ENCODE data around the gene MSH4.
"Not testable (repeated sequence)": the region's sequence is repeated elsewhere in the genome, so short reads cannot be mapped to it uniquely, and the experiment has no call there.

MSH4 gene

DNA sequence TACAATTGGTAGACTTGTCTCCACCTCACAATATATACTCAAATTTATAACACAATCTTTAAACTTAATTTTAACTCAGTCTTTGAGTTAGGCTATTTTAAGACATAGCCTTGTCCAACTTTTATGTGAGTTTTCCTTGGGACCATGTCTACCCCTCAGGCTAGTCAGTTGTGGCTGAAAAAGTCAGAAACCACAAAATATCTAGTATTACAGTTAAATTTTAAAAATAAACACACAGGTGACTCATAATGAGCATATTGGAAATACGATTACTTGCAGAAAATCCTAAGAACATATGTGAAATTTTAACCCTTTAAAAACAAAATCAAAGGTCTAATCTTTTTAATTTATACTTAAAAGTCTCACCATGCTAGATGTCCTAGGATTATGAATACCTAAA, 140.4 kb downstream of the MSH4 start:
- no peak for DNase-seq (ENCODE audit: low spot score)
- in situ Hi-C loops (cut with MboI; ENCODE audit: low sequenced_read_pairs, unreplicated experiment), result no loop called here
- TF ChIP-seq, protein P1, sequence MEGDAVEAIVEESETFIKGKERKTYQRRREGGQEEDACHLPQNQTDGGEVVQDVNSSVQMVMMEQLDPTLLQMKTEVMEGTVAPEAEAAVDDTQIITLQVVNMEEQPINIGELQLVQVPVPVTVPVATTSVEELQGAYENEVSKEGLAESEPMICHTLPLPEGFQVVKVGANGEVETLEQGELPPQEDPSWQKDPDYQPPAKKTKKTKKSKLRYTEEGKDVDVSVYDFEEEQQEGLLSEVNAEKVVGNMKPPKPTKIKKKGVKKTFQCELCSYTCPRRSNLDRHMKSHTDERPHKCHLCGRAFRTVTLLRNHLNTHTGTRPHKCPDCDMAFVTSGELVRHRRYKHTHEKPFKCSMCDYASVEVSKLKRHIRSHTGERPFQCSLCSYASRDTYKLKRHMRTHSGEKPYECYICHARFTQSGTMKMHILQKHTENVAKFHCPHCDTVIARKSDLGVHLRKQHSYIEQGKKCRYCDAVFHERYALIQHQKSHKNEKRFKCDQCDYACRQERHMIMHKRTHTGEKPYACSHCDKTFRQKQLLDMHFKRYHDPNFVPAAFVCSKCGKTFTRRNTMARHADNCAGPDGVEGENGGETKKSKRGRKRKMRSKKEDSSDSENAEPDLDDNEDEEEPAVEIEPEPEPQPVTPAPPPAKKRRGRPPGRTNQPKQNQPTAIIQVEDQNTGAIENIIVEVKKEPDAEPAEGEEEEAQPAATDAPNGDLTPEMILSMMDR (IDR thresholded peaks at IDR 0.05; ENCODE audit: borderline replicate concordance, control extremely low read depth, extremely low read depth, insufficient read depth, missing control alignments), result no peak

- DNase-seq (ENCODE audit: low spot score); in situ Hi-C loops (cut with MboI; ENCODE audit: low sequenced_read_pairs, unreplicated experiment): not testable (repeated sequence)
These were observed 146.4 kb downstream of the MSH4 start for GRCh38 chr1:75943037-75943436.

DNA sequence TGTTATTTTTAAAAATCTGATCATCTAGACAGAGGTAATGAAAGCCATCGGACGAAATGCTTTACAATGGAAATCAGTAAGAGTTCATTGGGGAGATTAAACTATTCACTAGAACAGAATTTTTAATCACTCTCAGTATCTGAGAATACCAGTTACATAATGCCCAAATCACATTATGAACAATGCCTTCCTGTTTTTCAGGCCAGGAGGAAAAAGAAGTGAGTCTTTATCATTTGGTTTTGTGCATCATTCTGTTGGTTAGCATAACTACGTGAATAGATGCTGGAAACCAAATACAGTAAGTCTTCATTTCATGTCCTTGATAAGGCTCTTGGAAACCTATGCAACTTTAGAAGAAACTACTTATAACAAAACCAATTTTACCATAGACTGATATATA, 153.5 kb downstream of the MSH4 start:
- DNase-seq (ENCODE audit: low spot score), result no peak
- TF ChIP-seq, protein P1 (IDR thresholded peaks at IDR 0.05; ENCODE audit: borderline replicate concordance, control extremely low read depth, extremely low read depth, insufficient read depth, missing control alignments), result no peak
- in situ Hi-C loops (cut with MboI; ENCODE audit: low sequenced_read_pairs, unreplicated experiment), result no loop called here

DNA sequence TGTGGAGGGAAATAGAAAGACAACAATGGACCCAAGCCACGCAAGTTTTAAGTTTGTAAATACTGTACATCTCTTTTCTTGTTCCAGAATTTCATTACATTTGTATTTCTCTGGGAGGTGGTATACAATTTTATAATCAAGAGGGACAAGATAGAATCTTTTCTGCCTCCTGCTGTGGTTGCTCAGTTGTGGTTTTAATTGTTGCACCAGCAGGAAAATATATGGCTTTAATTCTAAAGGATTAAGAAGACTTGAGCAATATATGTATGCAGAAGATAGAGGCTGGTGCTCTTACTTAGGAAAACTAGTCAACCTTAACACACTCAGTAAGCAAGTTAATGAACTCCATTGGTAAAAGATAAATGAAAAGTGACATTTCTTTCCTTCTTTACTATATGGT, 155.3 kb downstream of the MSH4 start:
- in situ Hi-C loops (cut with MboI; ENCODE audit: low sequenced_read_pairs, unreplicated experiment), result no loop called here
- no peak for DNase-seq (ENCODE audit: low spot score)
- TF ChIP-seq, protein P1 (IDR thresholded peaks at IDR 0.05; ENCODE audit: borderline replicate concordance, control extremely low read depth, extremely low read depth, insufficient read depth, missing control alignments), result no peak

- no peak for DNase-seq (ENCODE audit: low spot score)
- in situ Hi-C loops (cut with MboI; ENCODE audit: low sequenced_read_pairs, unreplicated experiment), result no loop called here
- TF ChIP-seq, protein P1 (IDR thresholded peaks at IDR 0.05; ENCODE audit: borderline replicate concordance, control extremely low read depth, extremely low read depth, insufficient read depth, missing control alignments), result no peak
These were observed 156.8 kb downstream of the MSH4 start for GRCh38 chr1:75953461-75953860.

DNA sequence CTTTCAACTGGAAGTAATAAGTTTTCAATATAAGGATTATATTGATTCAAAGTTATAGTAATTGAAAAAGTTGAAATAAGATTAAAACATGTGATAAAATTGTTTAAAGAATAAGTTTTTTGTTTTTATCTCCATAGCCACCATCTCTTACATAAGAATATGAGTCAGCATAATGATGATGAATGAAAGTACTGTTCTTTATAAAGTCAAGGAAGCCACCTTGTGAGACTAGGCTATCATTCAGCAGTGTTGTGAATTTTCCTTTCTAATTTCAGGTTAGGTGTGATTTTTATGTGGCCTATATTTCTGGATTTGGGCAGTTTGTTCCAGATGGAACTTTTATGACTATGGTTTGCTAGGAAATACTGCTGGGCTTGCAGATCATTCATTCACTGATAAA, 157.9 kb downstream of the MSH4 start:
- DNase-seq (ENCODE audit: low spot score), result no peak

More for the DNA sequence above, 157.9 kb downstream of the MSH4 start:
- in situ Hi-C loops (cut with MboI; ENCODE audit: low sequenced_read_pairs, unreplicated experiment), result no loop called here
- TF ChIP-seq, protein P1 (IDR thresholded peaks at IDR 0.05; ENCODE audit: borderline replicate concordance, control extremely low read depth, extremely low read depth, insufficient read depth, missing control alignments), result no peak
